Epithelial cell of proximal tubule (primary cell): ENCODE results near the gene ZNF407. TPM values are rescaled to one million over a fixed set of nuclear protein-coding genes. Genes with fewer than 3 reads are reported as not detected.

Experiments used
- DNase-seq: peaks from one replicate; pipeline ENCODE4 v3.0.0-alpha.2; 2011; ENCODE audit warnings: low read depth
- H3K4me3 ChIP-seq: 2 replicates; pipeline ENCODE4 v1.5.1; 2011; ENCODE audit warnings: low read depth, mild to moderate bottlenecking, low read length
- total RNA-seq: library from RNA; depleted of rRNA; stranded (reverse); fragments of >200 nt; gene quantifications from 2 replicates; pipeline ENCODE4 v1.2.3, GENCODE V29; 2015
- TF ChIP-seq, protein P1 (sequence below): conservative IDR thresholded peaks from 2 replicates; pipeline ENCODE4 v1.5.1; 2012; ENCODE audit warnings: low read depth, mild to moderate bottlenecking, low read length

The ZNF407 gene
- total RNA-seq, 1 donor from 2014 or later = 3.0 TPM

DNA sequence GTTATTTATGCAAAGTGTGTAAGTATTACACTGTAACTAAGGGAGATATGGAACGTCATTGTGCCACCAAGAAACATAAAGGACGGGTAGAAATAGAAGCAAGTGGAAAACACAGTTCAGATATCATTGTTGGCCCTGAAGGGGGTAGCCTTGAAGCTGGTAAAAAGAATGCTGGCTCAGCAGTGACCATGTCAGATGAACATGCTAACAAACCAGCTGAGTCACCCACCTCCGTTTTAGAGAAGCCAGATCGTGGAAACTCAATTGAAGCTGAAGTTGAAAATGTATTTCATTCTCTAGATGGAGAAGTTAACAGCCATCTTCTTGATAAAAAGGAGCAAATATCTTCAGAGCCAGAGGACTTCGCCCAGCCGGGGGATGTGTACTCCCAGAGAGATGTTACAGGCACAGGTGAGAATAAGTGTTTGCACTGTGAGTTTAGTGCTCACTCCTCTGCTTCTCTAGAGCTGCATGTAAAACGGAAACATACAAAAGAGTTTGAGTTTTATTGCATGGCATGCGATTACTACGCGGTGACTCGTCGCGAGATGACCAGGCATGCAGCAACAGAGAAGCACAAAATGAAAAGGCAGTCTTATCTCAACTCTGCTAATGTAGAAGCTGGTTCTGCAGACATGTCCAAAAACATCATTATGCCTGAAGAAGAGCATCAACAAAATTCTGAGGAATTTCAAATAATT is 36.1 kb downstream of the ZNF407 start:
- no peak overlapping the region for H3K4me3 ChIP-seq
- TF ChIP-seq, protein P1, sequence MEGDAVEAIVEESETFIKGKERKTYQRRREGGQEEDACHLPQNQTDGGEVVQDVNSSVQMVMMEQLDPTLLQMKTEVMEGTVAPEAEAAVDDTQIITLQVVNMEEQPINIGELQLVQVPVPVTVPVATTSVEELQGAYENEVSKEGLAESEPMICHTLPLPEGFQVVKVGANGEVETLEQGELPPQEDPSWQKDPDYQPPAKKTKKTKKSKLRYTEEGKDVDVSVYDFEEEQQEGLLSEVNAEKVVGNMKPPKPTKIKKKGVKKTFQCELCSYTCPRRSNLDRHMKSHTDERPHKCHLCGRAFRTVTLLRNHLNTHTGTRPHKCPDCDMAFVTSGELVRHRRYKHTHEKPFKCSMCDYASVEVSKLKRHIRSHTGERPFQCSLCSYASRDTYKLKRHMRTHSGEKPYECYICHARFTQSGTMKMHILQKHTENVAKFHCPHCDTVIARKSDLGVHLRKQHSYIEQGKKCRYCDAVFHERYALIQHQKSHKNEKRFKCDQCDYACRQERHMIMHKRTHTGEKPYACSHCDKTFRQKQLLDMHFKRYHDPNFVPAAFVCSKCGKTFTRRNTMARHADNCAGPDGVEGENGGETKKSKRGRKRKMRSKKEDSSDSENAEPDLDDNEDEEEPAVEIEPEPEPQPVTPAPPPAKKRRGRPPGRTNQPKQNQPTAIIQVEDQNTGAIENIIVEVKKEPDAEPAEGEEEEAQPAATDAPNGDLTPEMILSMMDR = no peak
- DNase-seq = no peak

- H3K4me3 ChIP-seq = no peak overlapping the region
- DNase-seq = no peak
- TF ChIP-seq, protein P1 = no peak
Observed at GRCh38 chr18:74635224-74635975, 37.7 kb downstream of the ZNF407 start.

GRCh38 chr18:74637070-74637469 is 39.4 kb downstream of the ZNF407 start:
- no peak overlapping the region for H3K4me3 ChIP-seq
- no peak for DNase-seq
- TF ChIP-seq, protein P1 = no peak

GRCh38 chr18:74638210-74638609 is 40.5 kb downstream of the ZNF407 start:
- TF ChIP-seq, protein P1 = no peak
- no peak overlapping the region for H3K4me3 ChIP-seq
- DNase-seq = no peak

DNA sequence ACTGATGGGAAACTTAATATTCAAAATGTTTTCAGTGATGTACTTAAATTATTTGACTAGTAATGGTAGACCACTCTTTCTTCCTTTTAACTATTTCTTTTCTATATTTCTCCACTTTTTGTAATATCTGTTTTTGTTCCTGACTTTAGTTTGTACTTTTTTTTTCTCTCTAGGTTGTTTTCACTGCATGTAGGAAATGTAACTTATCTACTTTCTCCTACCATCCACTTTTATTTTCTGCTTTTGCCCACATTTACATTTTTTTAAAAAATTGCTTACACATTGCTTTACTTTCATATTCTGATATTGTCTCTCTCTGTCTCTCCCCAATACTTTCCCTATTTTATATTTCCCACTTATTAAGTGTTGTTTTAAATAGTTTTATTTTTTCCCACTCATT is 47.0 kb downstream of the ZNF407 start:
- no peak overlapping the region for H3K4me3 ChIP-seq
- TF ChIP-seq, protein P1 = no peak
- DNase-seq = no peak

DNA sequence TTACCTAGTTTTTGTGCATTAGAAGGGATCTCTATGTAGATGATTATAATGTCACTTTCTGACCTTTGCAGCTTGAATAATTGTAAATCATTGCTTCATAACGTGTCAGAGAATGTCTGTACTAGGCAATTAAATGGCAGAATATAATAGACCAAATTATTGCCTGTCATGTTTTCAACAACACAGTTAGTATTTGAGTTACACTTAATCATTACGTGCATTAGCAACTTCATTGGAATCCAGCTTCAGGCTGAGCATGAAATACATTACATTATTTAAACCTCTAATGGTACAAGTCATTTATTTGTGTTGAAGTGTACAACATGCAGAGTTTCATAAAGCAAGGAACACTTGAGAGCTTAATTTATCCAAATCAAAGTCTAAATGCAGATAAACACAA is 48.0 kb downstream of the ZNF407 start:
- no peak overlapping the region for H3K4me3 ChIP-seq
- TF ChIP-seq, protein P1 = no peak
- peak; percentile 20 for DNase-seq
